HepG2 (cell line): ENCODE results near the gene SH3GL1. TPM values are rescaled to one million over a fixed set of nuclear protein-coding genes. Genes with fewer than 3 reads are reported as not detected.

Experiments
- CAMTA2 ChIP-seq: sonication (generic); formaldehyde crosslinking; IDR thresholded peaks from 2 replicates; pipeline ENCODE4 v1.4.0; 2020; ENCODE audit warnings: mild to moderate bottlenecking, missing genetic modification reagents, borderline replicate concordance
- E2F5 ChIP-seq: sonication (generic); formaldehyde crosslinking; conservative IDR thresholded peaks from 2 replicates; pipeline ENCODE4 v1.4.0; 2020; ENCODE audit warnings: missing genetic modification reagents
- GRHL1 ChIP-seq: sonication (generic); formaldehyde crosslinking; conservative IDR thresholded peaks from 2 replicates; pipeline ENCODE4 v1.8.0; 2022; ENCODE audit warnings: missing genetic modification reagents
- HNRNPH1 ChIP-seq: fragments of 200-400 bp; formaldehyde crosslinking; optimal IDR thresholded peaks from 2 replicates; pipeline ENCODE3; 2017; ENCODE audit warnings: mild to moderate bottlenecking, low read depth, low read length
- IRX3 ChIP-seq: sonication (generic); formaldehyde crosslinking; IDR thresholded peaks from 2 replicates; pipeline ENCODE4 v1.8.1; 2023; ENCODE audit warnings: mild to moderate bottlenecking, low read depth, missing genetic modification reagents, borderline replicate concordance
- MED1 ChIP-seq: sonication (generic); formaldehyde crosslinking; IDR thresholded peaks from 2 replicates; pipeline ENCODE4 v1.4.0; 2020; ENCODE audit warnings: missing genetic modification reagents
- MTERF4 ChIP-seq: sonication (generic); formaldehyde crosslinking; IDR thresholded peaks from 2 replicates; pipeline ENCODE4 v1.8.0; 2023; ENCODE audit warnings: mild to moderate bottlenecking, missing genetic modification reagents
- ONECUT2 ChIP-seq: sonication (generic); formaldehyde crosslinking; IDR thresholded peaks from 2 replicates; pipeline ENCODE4 v1.4.0; 2020; ENCODE audit warnings: missing genetic modification reagents
- RAD51 ChIP-seq: fragments of 450-650 bp; IDR thresholded peaks from 2 replicates; pipeline ENCODE4 v1.6.1; 2016; ENCODE audit warnings: borderline replicate concordance
- RORA ChIP-seq: sonication (generic); formaldehyde crosslinking; IDR thresholded peaks from 2 replicates; pipeline ENCODE4 v1.5.0; 2020; ENCODE audit warnings: mild to moderate bottlenecking, missing genetic modification reagents, moderate library complexity
- ZBTB26 ChIP-seq: IDR thresholded peaks from 2 replicates; pipeline ENCODE4 v1.6.1; 2016; ENCODE audit warnings: missing compliant biosample characterization, missing genetic modification reagents, borderline replicate concordance
- ZBTB37 ChIP-seq: sonication (generic); formaldehyde crosslinking; IDR thresholded peaks from 2 replicates; pipeline ENCODE4 v1.4.0; 2020; ENCODE audit warnings: mild to moderate bottlenecking, missing genetic modification reagents
- ZBTB7B ChIP-seq: sonication (generic); formaldehyde crosslinking; IDR thresholded peaks from 2 replicates; pipeline ENCODE4 v1.4.0; 2020; ENCODE audit warnings: missing genetic modification reagents
- ZFP1 ChIP-seq: IDR thresholded peaks from 2 replicates; pipeline ENCODE4 v1.6.1; 2016
- ZNF503 ChIP-seq: sonication (generic); formaldehyde crosslinking; IDR thresholded peaks from 2 replicates; pipeline ENCODE4 v1.4.0; 2020; ENCODE audit warnings: missing genetic modification reagents
- ZNF563 ChIP-seq: sonication (generic); formaldehyde crosslinking; IDR thresholded peaks from 2 replicates; pipeline ENCODE4 v1.8.0; 2022; ENCODE audit warnings: mild to moderate bottlenecking, moderate library complexity, missing genetic modification reagents
- ZNF572 ChIP-seq: sonication (generic); formaldehyde crosslinking; IDR thresholded peaks from 2 replicates; pipeline ENCODE4 v1.5.1; 2020; ENCODE audit warnings: mild to moderate bottlenecking, missing genetic modification reagents
- ZNF841 ChIP-seq: sonication (generic); formaldehyde crosslinking; IDR thresholded peaks from 2 replicates; pipeline ENCODE4 v1.8.1; 2023; ENCODE audit warnings: missing genetic modification reagents, borderline replicate concordance
- ZNF879 ChIP-seq: sonication (generic); formaldehyde crosslinking; IDR thresholded peaks from 2 replicates; pipeline ENCODE4 v1.8.1; 2023; ENCODE audit warnings: missing genetic modification reagents
- polyA plus RNA-seq, 8 experiments: library from polyadenylated mRNA; depleted of rRNA in 3 of 8; stranded (reverse) in 7 of 8; unstranded in 1 of 8; fragments of >200 nt; fragmentation: Illumina TruSeq in 4 of 8; extraction: Trizol in 4 of 8; gene quantifications; 2 replicates each; pipeline versions ENCODE4 v1.2.1 to v1.2.3, GENCODE V29; 2011 to 2016; ENCODE audit warnings: low read depth in 4 of 8, missing spikeins in 1 of 8, mixed read lengths in 1 of 8; ENCODE audit not compliant: insufficient read depth in 1 of 8
- total RNA-seq, 5 experiments: library from RNA; depleted of rRNA; stranded (reverse); fragments of >200 nt; fragmentation: Illumina TruSeq; extraction: Trizol; gene quantifications; 2 replicates each; pipeline ENCODE4 v1.2.3, GENCODE V29; 2016; ENCODE audit warnings: low read depth in 1 of 5

Gene SH3GL1
- total and polyA plus RNA-seq, 2 of the 13 experiments (the other 11 are each of a cell fraction or from before 2014, with no cell fraction given): 33.0 to 45.1 TPM

GRCh38 chr19:4342615-4343369 lies 57.6 kb downstream of the SH3GL1 start (continued):
- no peak for TF ChIP-seq ZNF841
- no peak for TF ChIP-seq RORA (CRISPR knock-in tag)
- no peak for TF ChIP-seq E2F5 (CRISPR knock-in tag)
- peak; percentile 80 for TF ChIP-seq ONECUT2
- TF ChIP-seq RAD51: no peak
- no peak for TF ChIP-seq ZBTB37 (CRISPR knock-in tag)
- TF ChIP-seq MED1 (CRISPR knock-in tag): peak; percentile 65
- no peak for TF ChIP-seq CAMTA2 (CRISPR knock-in tag)
- no peak for TF ChIP-seq ZNF879 (CRISPR knock-in tag)
- no peak; the same call in 1 of the 2 replicates for TF ChIP-seq ZNF563
- no peak for TF ChIP-seq ZNF572
- TF ChIP-seq ZBTB26: no peak
- TF ChIP-seq ZFP1 (CRISPR knock-in tag): peak; percentile 68; the same call in 1 of the 2 replicates
- TF ChIP-seq ZNF503: peak; percentile 53; the same call in 1 of the 2 replicates
- peak; percentile 46; the same call in 1 of the 2 replicates for TF ChIP-seq ZBTB7B (CRISPR knock-in tag)
- TF ChIP-seq MTERF4 (CRISPR knock-in tag): no peak
- no peak for TF ChIP-seq IRX3 (CRISPR knock-in tag)
- TF ChIP-seq HNRNPH1: no peak
- TF ChIP-seq GRHL1 (CRISPR knock-in tag): no peak
